ENCODE results near the gene MKX.

The MKX gene

GRCh38 chr10:27713941-27714340 is 31.7 kb downstream of the MKX start:
- Histone ChIP-seq H3K4me1 (ENCODE audit: control insufficient read depth, insufficient read depth, low read length) (no peaks in the 10 kb centered on the region), H3K9me3 (ENCODE audit: control insufficient read depth, insufficient read depth, low read depth, low read length) (no peaks in the 10 kb centered on the region), H3K27ac (ENCODE audit: low read depth, low read length) (no peak overlapping the region), H3K4me3 (ENCODE audit: low read depth, low read length) (no peak overlapping the region), H3K27me3 (ENCODE audit: control insufficient read depth, insufficient read depth, low read length) (no peaks in the 10 kb centered on the region), H3K36me3 (ENCODE audit: control insufficient read depth, insufficient read depth, low read length) (no peaks in the 10 kb centered on the region), H3K9ac (ENCODE audit: low read length) (no peak overlapping the region)

GRCh38 chr10:27710014-27710413 is 35.6 kb downstream of the MKX start:
- Histone ChIP-seq H3K36me3 (ENCODE audit: control insufficient read depth, insufficient read depth, low read length) (no peaks in the 10 kb centered on the region), H3K27me3 (ENCODE audit: control insufficient read depth, insufficient read depth, low read length) (no peaks in the 10 kb centered on the region), H3K9ac (ENCODE audit: low read length) (no peak overlapping the region), H3K4me1 (ENCODE audit: control insufficient read depth, insufficient read depth, low read length) (no peaks in the 10 kb centered on the region), H3K9me3 (ENCODE audit: control insufficient read depth, insufficient read depth, low read depth, low read length) (no peaks in the 10 kb centered on the region), H3K4me3 (ENCODE audit: low read depth, low read length) (no peak overlapping the region), H3K27ac (ENCODE audit: low read depth, low read length) (no peak overlapping the region)

GRCh38 chr10:27709304-27709703 is 36.3 kb downstream of the MKX start:
- no peak overlapping the region for H3K9ac ChIP-seq (ENCODE audit: low read length)
- no peaks in the 10 kb centered on the region for H3K4me1 ChIP-seq (ENCODE audit: control insufficient read depth, insufficient read depth, low read length)
- H3K27ac ChIP-seq (ENCODE audit: low read depth, low read length), result no peak overlapping the region
- H3K4me3 ChIP-seq (ENCODE audit: low read depth, low read length), result no peak overlapping the region
- no peaks in the 10 kb centered on the region for H3K36me3 ChIP-seq (ENCODE audit: control insufficient read depth, insufficient read depth, low read length)
- H3K27me3 ChIP-seq (ENCODE audit: control insufficient read depth, insufficient read depth, low read length), result no peaks in the 10 kb centered on the region
- no peaks in the 10 kb centered on the region for H3K9me3 ChIP-seq (ENCODE audit: control insufficient read depth, insufficient read depth, low read depth, low read length)

GRCh38 chr10:27701938-27702537 is 43.6 kb downstream of the MKX start:
- H3K4me3 ChIP-seq (ENCODE audit: low read depth, low read length), result no peak overlapping the region

GRCh38 chr10:27699776-27700175 is 45.8 kb downstream of the MKX start:
- Histone ChIP-seq H3K27me3 (ENCODE audit: control insufficient read depth, insufficient read depth, low read length) (no peaks in the 10 kb centered on the region), H3K36me3 (ENCODE audit: control insufficient read depth, insufficient read depth, low read length) (no peaks in the 10 kb centered on the region), H3K9ac (ENCODE audit: low read length) (no peak overlapping the region), H3K4me1 (ENCODE audit: control insufficient read depth, insufficient read depth, low read length) (peaks cover 4% of the 10 kb centered on the region; the same call in 1 of the 2 replicates), H3K27ac (ENCODE audit: low read depth, low read length) (no peak overlapping the region), H3K9me3 (ENCODE audit: control insufficient read depth, insufficient read depth, low read depth, low read length) (no peaks in the 10 kb centered on the region), H3K4me3 (ENCODE audit: low read depth, low read length) (no peak overlapping the region)

More at GRCh38 chr10:27701938-27702537, 43.6 kb downstream of the MKX start:
- no peak overlapping the region for H3K9ac ChIP-seq (ENCODE audit: low read length)
- peaks cover 4% of the 10 kb centered on the region; the same call in 1 of the 2 replicates for H3K4me1 ChIP-seq (ENCODE audit: control insufficient read depth, insufficient read depth, low read length)
- H3K27me3 ChIP-seq (ENCODE audit: control insufficient read depth, insufficient read depth, low read length), result no peaks in the 10 kb centered on the region
- H3K9me3 ChIP-seq (ENCODE audit: control insufficient read depth, insufficient read depth, low read depth, low read length), result no peaks in the 10 kb centered on the region
- no peaks in the 10 kb centered on the region for H3K36me3 ChIP-seq (ENCODE audit: control insufficient read depth, insufficient read depth, low read length)
- H3K27ac ChIP-seq (ENCODE audit: low read depth, low read length), result no peak overlapping the region

GRCh38 chr10:27698961-27699360 is 46.7 kb downstream of the MKX start:
- Histone ChIP-seq H3K9me3 (ENCODE audit: control insufficient read depth, insufficient read depth, low read depth, low read length) (no peaks in the 10 kb centered on the region), H3K9ac (ENCODE audit: low read length) (no peak overlapping the region), H3K27me3 (ENCODE audit: control insufficient read depth, insufficient read depth, low read length) (no peaks in the 10 kb centered on the region), H3K36me3 (ENCODE audit: control insufficient read depth, insufficient read depth, low read length) (no peaks in the 10 kb centered on the region), H3K4me3 (ENCODE audit: low read depth, low read length) (no peak overlapping the region), H3K27ac (ENCODE audit: low read depth, low read length) (no peak overlapping the region), H3K4me1 (ENCODE audit: control insufficient read depth, insufficient read depth, low read length) (peaks cover 4% of the 10 kb centered on the region; the same call in 1 of the 2 replicates)

GRCh38 chr10:27696466-27696865 is 49.2 kb downstream of the MKX start:
- no peak overlapping the region for H3K27ac ChIP-seq (ENCODE audit: low read depth, low read length)
- no peaks in the 10 kb centered on the region for H3K27me3 ChIP-seq (ENCODE audit: control insufficient read depth, insufficient read depth, low read length)
- no peaks in the 10 kb centered on the region; the same call in 1 of the 2 replicates for H3K4me1 ChIP-seq (ENCODE audit: control insufficient read depth, insufficient read depth, low read length)
- no peak overlapping the region for H3K4me3 ChIP-seq (ENCODE audit: low read depth, low read length)
- no peaks in the 10 kb centered on the region for H3K36me3 ChIP-seq (ENCODE audit: control insufficient read depth, insufficient read depth, low read length)
- no peaks in the 10 kb centered on the region for H3K9me3 ChIP-seq (ENCODE audit: control insufficient read depth, insufficient read depth, low read depth, low read length)
- H3K9ac ChIP-seq (ENCODE audit: low read length), result no peak overlapping the region

GRCh38 chr10:27695706-27696105 is 49.9 kb downstream of the MKX start:
- no peaks in the 10 kb centered on the region for H3K36me3 ChIP-seq (ENCODE audit: control insufficient read depth, insufficient read depth, low read length)
- no peak overlapping the region for H3K9ac ChIP-seq (ENCODE audit: low read length)
- H3K4me1 ChIP-seq (ENCODE audit: control insufficient read depth, insufficient read depth, low read length), result no peaks in the 10 kb centered on the region; the same call in 1 of the 2 replicates
- no peaks in the 10 kb centered on the region for H3K27me3 ChIP-seq (ENCODE audit: control insufficient read depth, insufficient read depth, low read length)
- no peaks in the 10 kb centered on the region for H3K9me3 ChIP-seq (ENCODE audit: control insufficient read depth, insufficient read depth, low read depth, low read length)
- no peak overlapping the region for H3K27ac ChIP-seq (ENCODE audit: low read depth, low read length)
- no peak overlapping the region for H3K4me3 ChIP-seq (ENCODE audit: low read depth, low read length)

GRCh38 chr10:27695088-27695487 is 50.5 kb downstream of the MKX start:
- Histone ChIP-seq H3K27ac (ENCODE audit: low read depth, low read length) (no peak overlapping the region), H3K4me1 (ENCODE audit: control insufficient read depth, insufficient read depth, low read length) (no peaks in the 10 kb centered on the region), H3K36me3 (ENCODE audit: control insufficient read depth, insufficient read depth, low read length) (no peaks in the 10 kb centered on the region)

GRCh38 chr10:27692663-27693062 is 53.0 kb downstream of the MKX start:
- Histone ChIP-seq H3K9me3 (ENCODE audit: control insufficient read depth, insufficient read depth, low read depth, low read length) (no peaks in the 10 kb centered on the region), H3K4me3 (ENCODE audit: low read depth, low read length) (no peak overlapping the region), H3K4me1 (ENCODE audit: control insufficient read depth, insufficient read depth, low read length) (no peaks in the 10 kb centered on the region), H3K36me3 (ENCODE audit: control insufficient read depth, insufficient read depth, low read length) (no peaks in the 10 kb centered on the region), H3K27me3 (ENCODE audit: control insufficient read depth, insufficient read depth, low read length) (no peaks in the 10 kb centered on the region), H3K9ac (ENCODE audit: low read length) (no peak overlapping the region), H3K27ac (ENCODE audit: low read depth, low read length) (no peak overlapping the region)

More at GRCh38 chr10:27695088-27695487, 50.5 kb downstream of the MKX start:
- H3K4me3 ChIP-seq (ENCODE audit: low read depth, low read length), result no peak overlapping the region
- no peak overlapping the region for H3K9ac ChIP-seq (ENCODE audit: low read length)
- no peaks in the 10 kb centered on the region for H3K27me3 ChIP-seq (ENCODE audit: control insufficient read depth, insufficient read depth, low read length)
- H3K9me3 ChIP-seq (ENCODE audit: control insufficient read depth, insufficient read depth, low read depth, low read length), result no peaks in the 10 kb centered on the region

GRCh38 chr10:27688991-27689390 is 56.6 kb downstream of the MKX start:
- Histone ChIP-seq H3K9ac (ENCODE audit: low read length) (no peak overlapping the region), H3K4me1 (ENCODE audit: control insufficient read depth, insufficient read depth, low read length) (no peaks in the 10 kb centered on the region), H3K27me3 (ENCODE audit: control insufficient read depth, insufficient read depth, low read length) (no peaks in the 10 kb centered on the region), H3K4me3 (ENCODE audit: low read depth, low read length) (no peak overlapping the region), H3K27ac (ENCODE audit: low read depth, low read length) (no peak overlapping the region), H3K9me3 (ENCODE audit: control insufficient read depth, insufficient read depth, low read depth, low read length) (no peaks in the 10 kb centered on the region), H3K36me3 (ENCODE audit: control insufficient read depth, insufficient read depth, low read length) (no peaks in the 10 kb centered on the region)

Measured in HUES6 (cell line).